Naive thymus-derived CD8-positive, alpha-beta T cell (primary cell): Measurements from ENCODE around the gene ISLR. TPM values are rescaled to one million over a fixed set of nuclear protein-coding genes. Genes with fewer than 3 reads are reported as not detected.
A peak's percentile ranks its signal among the peaks of the same experiment; 100 is the strongest.

Experiments used
- ATAC-seq, 2 donors: fragments of 150-1000 bp; cut with Tn5 transposase in 1 of 2; sonication (Bioruptor Pico), chemical (Tn5 transposase) in 1 of 2; 1 replicate in 1 of 2; 2 replicates in 1 of 2; pipeline ENCODE4 v1.10.0; 2021; ENCODE audit warnings: mild to moderate bottlenecking in 2 of 2, moderate library complexity in 2 of 2
- POLR2A ChIA-PET: fragments of 350-600 bp; sonication (Branson Sonifier 250); formaldehyde crosslinking; loops from one replicate; lab custom pipeline; 2021; ENCODE audit warnings: antibody characterized with exemption; lab: Charles Lee
- DNase-seq, 10 donors: peaks; one replicate each; pipeline versions ENCODE4 v3.0.0 to v3.0.0-alpha.2; 2020 to 2022
- H3K27ac Mint-ChIP-seq, 10 donors: one replicate each; pipeline ENCODE4 v1.8.0; 2020 to 2022; ENCODE audit warnings: mild to moderate bottlenecking in 10 of 10, mixed read lengths in 10 of 10, moderate library complexity in 4 of 10, inconsistent platforms in 1 of 10
- H3K27me3 Mint-ChIP-seq, 5 donors: one replicate each; pipeline ENCODE4 v1.8.0; 2021 to 2022; ENCODE audit warnings: mixed read lengths in 5 of 5
- H3K36me3 Mint-ChIP-seq, 3 donors: one replicate each; pipeline ENCODE4 v1.8.0; 2020 to 2022; ENCODE audit warnings: mixed read lengths in 3 of 3, mild to moderate bottlenecking in 2 of 3, inconsistent platforms in 1 of 3
- H3K4me1 Mint-ChIP-seq, 4 donors: one replicate each; pipeline ENCODE4 v1.8.0; 2021 to 2022; ENCODE audit warnings: mixed read lengths in 4 of 4
- H3K4me3 Mint-ChIP-seq, 10 donors: one replicate each; pipeline ENCODE4 v1.8.0; 2020 to 2022; ENCODE audit warnings: mild to moderate bottlenecking in 10 of 10, mixed read lengths in 10 of 10, moderate library complexity in 6 of 10, inconsistent platforms in 1 of 10
- H3K9me3 Mint-ChIP-seq, 9 donors: one replicate each; pipeline ENCODE4 v1.8.0; 2020 to 2022; ENCODE audit warnings: mixed read lengths in 9 of 9, mild to moderate bottlenecking in 3 of 9, inconsistent platforms in 1 of 9, moderate library complexity in 1 of 9
- polyA plus RNA-seq, 3 donors: library from polyadenylated mRNA; unstranded; fragments of 300-500 nt; fragmentation: Illumina TruSeq; gene quantifications; one replicate each; pipeline ENCODE4 v1.2.3, GENCODE V29; 2021
- total RNA-seq, 8 experiments: library from RNA in 2 of 8; stranded (reverse) in 2 of 8; gene quantifications; one replicate each; pipeline ENCODE4 v1.2.3 and lab custom pipeline; 2021 to 2026

ISLR gene
- total and polyA plus RNA-seq, 5 experiments from 2014 or later, result not detected

- H3K27me3 Mint-ChIP-seq, result no peaks in the 10 kb centered on the region
- H3K4me3 Mint-ChIP-seq, result no peak overlapping the region
- no peak for DNase-seq
- no peak overlapping the region for H3K27ac Mint-ChIP-seq
- ATAC-seq, result no peak
- no peaks in the 10 kb centered on the region for H3K4me1 Mint-ChIP-seq
- H3K9me3 Mint-ChIP-seq, result no peaks in the 10 kb centered on the region
- H3K36me3 Mint-ChIP-seq, result no peaks in the 10 kb centered on the region
- POLR2A ChIA-PET, result interaction anchor here (0.6 kb wide), 1 partner anchor 60 kb away, joined by 5 read pairs; no protein-coding TSS in a partner anchor
These were observed 21.4 kb downstream of the ISLR start for GRCh38 chr15:74194572-74195559.

DNA sequence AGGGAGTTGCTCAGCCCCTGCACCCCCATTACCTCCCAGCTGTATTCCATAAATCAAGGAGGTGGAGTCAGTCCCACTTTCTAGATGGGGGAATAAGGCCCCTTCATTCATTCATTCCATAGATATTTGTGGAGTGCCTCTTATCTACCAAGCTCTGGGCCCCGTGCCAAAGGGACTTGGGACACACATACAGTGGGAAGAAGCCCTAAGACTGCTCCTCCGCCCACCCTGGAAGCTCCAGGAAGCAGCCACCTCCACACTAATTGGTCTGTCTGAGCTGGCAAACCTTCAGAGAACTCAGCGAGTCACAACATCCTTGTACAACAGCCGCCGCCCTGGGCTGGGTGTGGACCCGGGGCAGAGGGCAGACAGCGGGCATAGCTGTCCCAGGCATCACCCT lies 22.7 kb downstream of the ISLR start:
- ATAC-seq (no peak), DNase-seq (no peak)
- POLR2A ChIA-PET, result no interaction called here
- no peaks in the 10 kb centered on the region for H3K9me3 Mint-ChIP-seq
- H3K4me1 Mint-ChIP-seq, result no peaks in the 10 kb centered on the region
- H3K27me3 Mint-ChIP-seq, result peaks cover 0 to under 1% (median 0%) of the 10 kb centered on the region in 5 donors
- H3K36me3 Mint-ChIP-seq, result no peaks in the 10 kb centered on the region
- no peak overlapping the region for H3K4me3 Mint-ChIP-seq
- H3K27ac Mint-ChIP-seq, result no peak overlapping the region

DNA sequence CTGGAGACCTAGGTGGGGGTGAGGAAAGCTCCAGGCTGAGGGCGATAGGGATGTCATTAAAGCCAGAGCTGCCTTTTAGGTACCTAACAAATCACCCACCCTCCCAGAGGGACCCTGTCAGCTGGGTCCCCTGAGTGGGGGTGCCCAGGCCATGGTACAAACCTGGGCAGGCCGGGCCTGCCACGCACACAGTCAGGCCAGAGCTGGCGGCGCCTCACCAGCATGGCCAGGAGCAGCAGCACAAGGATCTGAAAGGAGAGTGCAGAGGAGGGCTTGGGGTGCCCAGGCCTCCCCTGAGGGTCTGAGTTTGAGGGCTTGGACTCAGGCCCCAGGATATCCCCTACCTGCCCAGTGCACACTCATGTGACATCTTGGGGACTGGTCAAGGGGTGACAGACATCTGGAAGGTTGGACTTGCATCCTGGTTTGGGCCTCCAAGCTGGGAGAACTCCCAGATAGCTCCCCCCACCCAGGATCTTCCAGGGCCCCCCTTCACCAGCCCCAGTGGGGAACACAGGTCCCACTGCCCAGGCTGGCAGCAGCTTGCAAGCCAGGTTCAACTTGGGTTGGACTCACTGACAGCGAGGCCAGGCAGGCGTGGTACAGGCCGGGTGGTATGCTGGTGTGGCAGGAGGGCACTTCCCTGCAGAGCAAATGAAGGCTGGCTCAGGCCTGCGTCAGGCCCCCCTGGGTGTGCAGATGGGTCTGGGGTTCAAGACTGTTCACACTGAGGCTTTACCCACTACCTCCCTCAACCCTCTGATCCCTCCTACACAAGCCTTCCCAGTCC lies 23.9 kb downstream of the ISLR start:
- H3K36me3 Mint-ChIP-seq, result no peaks in the 10 kb centered on the region
- no peaks in the 10 kb centered on the region for H3K4me1 Mint-ChIP-seq
- no peak for ATAC-seq
- DNase-seq, result no peak
- H3K4me3 Mint-ChIP-seq, result no peak overlapping the region
- POLR2A ChIA-PET, result no interaction called here
- H3K9me3 Mint-ChIP-seq, result no peaks in the 10 kb centered on the region
- peaks cover 0 to 9% (median 0%) of the 10 kb centered on the region in 5 donors for H3K27me3 Mint-ChIP-seq
- H3K27ac Mint-ChIP-seq, result no peak overlapping the region

GRCh38 chr15:74199297-74199652 lies 25.8 kb downstream of the ISLR start:
- ATAC-seq, result no peak
- no peak overlapping the region for H3K27ac Mint-ChIP-seq
- peaks cover 0 to 4% (median 1%) of the 10 kb centered on the region in 4 donors for H3K4me1 Mint-ChIP-seq
- no peak for DNase-seq
- POLR2A ChIA-PET, result no interaction called here
- no peaks in the 10 kb centered on the region for H3K9me3 Mint-ChIP-seq
- H3K4me3 Mint-ChIP-seq, result no peak overlapping the region
- peaks cover 0 to 9% (median 0%) of the 10 kb centered on the region in 5 donors for H3K27me3 Mint-ChIP-seq
- H3K36me3 Mint-ChIP-seq, result no peaks in the 10 kb centered on the region

GRCh38 chr15:74200412-74200815 lies 26.9 kb downstream of the ISLR start:
- no peak for ATAC-seq
- H3K36me3 Mint-ChIP-seq, result no peaks in the 10 kb centered on the region
- POLR2A ChIA-PET, result no interaction called here

DNA sequence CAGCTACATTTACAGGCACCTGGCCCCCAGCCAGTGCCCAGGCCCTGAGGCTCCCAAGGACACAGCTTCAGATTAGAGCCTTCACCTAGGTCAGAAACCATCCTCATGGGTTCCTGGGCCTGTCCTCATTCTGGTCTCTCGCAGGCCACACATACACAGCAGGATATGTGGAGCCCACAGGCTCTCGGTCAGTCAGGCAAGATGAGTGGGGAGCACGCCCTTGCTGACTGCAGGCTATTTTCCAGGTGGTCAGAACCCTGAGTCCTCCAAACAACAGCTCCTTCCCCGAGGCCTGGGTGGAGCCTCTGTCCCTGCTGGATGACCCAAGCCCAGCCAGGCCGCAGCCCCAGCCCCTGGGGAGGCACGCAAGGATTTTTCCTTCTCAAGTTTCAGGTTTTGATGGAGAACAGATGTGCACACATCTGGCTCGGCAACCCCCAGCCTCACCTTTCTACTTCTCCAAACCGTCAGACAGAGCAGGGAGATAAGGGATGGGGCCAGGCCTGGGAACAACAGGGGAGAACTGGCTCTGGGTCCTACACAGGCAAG lies 27.4 kb downstream of the ISLR start:
- no peak for DNase-seq
- Mint-ChIP-seq H3K27me3 (peaks cover 0 to 9% (median 0%) of the 10 kb centered on the region in 5 donors), H3K27ac (no peak overlapping the region), H3K4me1 (peaks cover 0 to 8% (median 3%) of the 10 kb centered on the region in 4 donors), H3K36me3 (no peaks in the 10 kb centered on the region), H3K9me3 (no peaks in the 10 kb centered on the region), H3K4me3 (no peak overlapping the region)
- POLR2A ChIA-PET, result no interaction called here
- no peak for ATAC-seq

More at GRCh38 chr15:74200412-74200815, 26.9 kb downstream of the ISLR start:
- Mint-ChIP-seq H3K27ac (no peak overlapping the region), H3K27me3 (peaks cover 0 to 9% (median 0%) of the 10 kb centered on the region in 5 donors), H3K9me3 (no peaks in the 10 kb centered on the region), H3K4me3 (no peak overlapping the region), H3K4me1 (peaks cover 0 to 8% (median 3%) of the 10 kb centered on the region in 4 donors)
- DNase-seq, result no peak

DNA sequence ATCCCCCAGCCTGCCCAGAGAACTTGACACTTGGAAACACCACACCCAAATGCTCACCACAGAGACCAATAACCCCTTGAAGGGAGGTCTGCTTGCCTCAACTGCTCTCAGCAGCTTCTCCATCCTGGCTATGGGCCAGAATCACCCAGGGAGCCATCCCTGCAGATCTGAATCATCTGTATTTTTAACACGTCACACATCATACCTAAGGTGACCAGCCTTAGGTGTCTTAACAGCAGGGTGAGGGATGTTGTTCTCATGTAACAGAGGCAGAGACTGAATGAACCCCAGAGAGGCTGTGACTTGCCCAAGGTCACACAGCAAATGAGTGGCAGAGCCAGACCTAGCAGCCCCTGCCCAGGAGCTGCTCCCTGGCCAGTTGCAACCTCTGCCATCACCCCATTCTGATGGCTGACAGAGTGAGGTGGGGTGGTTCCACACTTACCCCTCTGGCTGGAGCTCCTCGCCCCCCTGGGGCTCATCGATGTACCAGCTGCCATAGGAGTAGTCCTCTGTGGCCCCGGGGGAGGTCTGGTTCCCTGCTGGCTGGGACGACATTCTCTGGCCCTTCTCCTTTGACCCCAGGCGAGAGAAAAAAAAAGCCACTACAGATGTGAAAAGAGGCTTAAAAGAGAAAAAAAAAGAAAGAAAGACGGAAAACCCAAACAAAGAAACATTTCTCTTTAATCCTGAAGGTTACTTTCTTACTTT lies 28.4 kb downstream of the ISLR start:
- H3K4me3 Mint-ChIP-seq, result no peak overlapping the region
- ATAC-seq (no peak), DNase-seq (no peak)
- peaks cover 0 to 8% (median 3%) of the 10 kb centered on the region in 4 donors for H3K4me1 Mint-ChIP-seq
- peaks cover 0 to 9% (median 0%) of the 10 kb centered on the region in 5 donors for H3K27me3 Mint-ChIP-seq
- POLR2A ChIA-PET, result no interaction called here
- H3K36me3 Mint-ChIP-seq, result no peaks in the 10 kb centered on the region
- H3K9me3 Mint-ChIP-seq, result no peaks in the 10 kb centered on the region
- H3K27ac Mint-ChIP-seq, result peak overlapping the region in 1 of 10 donors; percentile 33

GRCh38 chr15:74202452-74203401 lies 29.2 kb downstream of the ISLR start, which contains the start of gene STRA6:
Gene STRA6, minus strand, starts transcription at chr15:74202787. Its CDS starts 520 bp downstream, at chr15:74202267.
- H3K4me1 Mint-ChIP-seq, result peaks cover 0 to 8% (median 3%) of the 10 kb centered on the region in 4 donors

DNA sequence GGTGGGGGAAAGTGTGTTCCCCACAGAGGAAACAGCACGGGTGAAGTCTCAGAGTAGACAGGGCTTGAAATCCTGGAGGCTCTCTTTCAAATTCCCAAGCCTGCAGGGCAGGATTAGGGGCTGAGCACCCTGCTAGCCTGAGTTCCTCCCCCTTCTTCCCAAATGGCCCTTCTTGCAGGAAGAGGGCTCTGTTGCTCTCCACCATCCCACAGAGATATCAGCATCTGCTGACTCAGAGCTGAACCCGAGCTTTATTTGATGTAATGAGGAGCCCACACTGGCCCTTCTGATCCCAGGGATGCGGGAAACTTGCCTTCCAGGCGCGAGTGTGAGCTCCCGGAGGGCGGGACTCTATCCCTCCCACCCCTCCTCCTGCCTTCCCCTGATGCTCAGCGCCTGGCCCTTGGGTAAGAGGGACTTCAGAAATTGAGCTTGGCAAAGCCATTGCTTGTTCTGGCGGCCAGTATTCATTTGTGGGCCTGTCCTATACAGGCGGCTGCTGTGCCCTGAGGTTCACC lies 30.5 kb downstream of the ISLR start:
- ATAC-seq (no peak), DNase-seq (no peak)
- Mint-ChIP-seq H3K4me1 (peaks cover 0 to 8% (median 3%) of the 10 kb centered on the region in 4 donors), H3K27me3 (peaks cover 0 to 12% (median 6%) of the 10 kb centered on the region in 5 donors), H3K9me3 (no peaks in the 10 kb centered on the region), H3K4me3 (no peak overlapping the region), H3K27ac (no peak overlapping the region), H3K36me3 (no peaks in the 10 kb centered on the region)
- POLR2A ChIA-PET, result no interaction called here

More at GRCh38 chr15:74202452-74203401, 29.2 kb downstream of the ISLR start, which contains the start of gene STRA6:
- peak within 1 kb of the TSS in 2 of 10 donors; percentile 18 to 33 for H3K27ac Mint-ChIP-seq
- no peak within 1 kb of the TSS for H3K4me3 Mint-ChIP-seq
- no peaks in the 10 kb centered on the region for H3K36me3 Mint-ChIP-seq
- H3K27me3 Mint-ChIP-seq, result peaks cover 0 to 9% (median 6%) of the 10 kb centered on the region in 5 donors
- H3K9me3 Mint-ChIP-seq, result no peaks in the 10 kb centered on the region
- ATAC-seq, result no peak
- no peak for DNase-seq
- POLR2A ChIA-PET, result no interaction called here

- Mint-ChIP-seq H3K4me1 (peaks cover 0 to 10% (median 3%) of the 10 kb centered on the region in 4 donors), H3K27me3 (peaks cover 0 to 12% (median 9%) of the 10 kb centered on the region in 5 donors), H3K4me3 (no peak overlapping the region), H3K9me3 (peaks cover 0 to 2% (median 0%) of the 10 kb centered on the region in 9 donors), H3K36me3 (no peaks in the 10 kb centered on the region), H3K27ac (no peak overlapping the region)
- DNase-seq (no peak), ATAC-seq (no peak)
- POLR2A ChIA-PET, result no interaction called here
These were observed 32.1 kb downstream of the ISLR start for GRCh38 chr15:74205582-74205947.

- ATAC-seq, result no peak
- Mint-ChIP-seq H3K4me3 (no peak overlapping the region), H3K36me3 (no peaks in the 10 kb centered on the region), H3K27me3 (peaks cover 0 to 12% (median 2%) of the 10 kb centered on the region in 5 donors), H3K4me1 (peaks cover 0 to 11% (median 3%) of the 10 kb centered on the region in 4 donors), H3K9me3 (peaks cover 0 to 2% (median 0%) of the 10 kb centered on the region in 9 donors), H3K27ac (no peak overlapping the region)
- no peak for DNase-seq
- POLR2A ChIA-PET, result no interaction called here
These were observed 33.3 kb downstream of the ISLR start for GRCh38 chr15:74206801-74207281.
